ENCODE measurements around the gene ANKS1B.

DNA sequence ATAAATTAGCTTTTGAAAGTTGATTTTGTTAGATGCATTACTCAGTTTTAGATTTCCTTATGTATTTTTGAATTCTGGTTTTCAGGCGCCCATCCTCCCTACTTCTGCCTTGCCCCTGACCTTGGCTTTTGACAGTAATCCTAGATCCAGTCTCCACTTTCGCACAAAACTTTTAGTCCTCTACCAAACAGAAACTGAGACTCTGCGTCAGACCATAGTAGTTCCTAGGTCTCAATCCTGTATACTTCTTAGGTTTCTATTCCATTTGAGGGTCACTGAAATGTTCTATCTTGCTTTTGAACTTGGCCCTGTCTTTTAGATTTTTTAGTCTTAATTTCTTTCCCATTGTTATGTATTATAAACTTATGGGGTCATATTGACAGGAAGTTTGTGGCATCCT, 645.1 kb downstream of the ANKS1B start:
- no peak for TF ChIP-seq POLR2A (IDR thresholded peaks at IDR 0.05)
- TF ChIP-seq, protein P1, sequence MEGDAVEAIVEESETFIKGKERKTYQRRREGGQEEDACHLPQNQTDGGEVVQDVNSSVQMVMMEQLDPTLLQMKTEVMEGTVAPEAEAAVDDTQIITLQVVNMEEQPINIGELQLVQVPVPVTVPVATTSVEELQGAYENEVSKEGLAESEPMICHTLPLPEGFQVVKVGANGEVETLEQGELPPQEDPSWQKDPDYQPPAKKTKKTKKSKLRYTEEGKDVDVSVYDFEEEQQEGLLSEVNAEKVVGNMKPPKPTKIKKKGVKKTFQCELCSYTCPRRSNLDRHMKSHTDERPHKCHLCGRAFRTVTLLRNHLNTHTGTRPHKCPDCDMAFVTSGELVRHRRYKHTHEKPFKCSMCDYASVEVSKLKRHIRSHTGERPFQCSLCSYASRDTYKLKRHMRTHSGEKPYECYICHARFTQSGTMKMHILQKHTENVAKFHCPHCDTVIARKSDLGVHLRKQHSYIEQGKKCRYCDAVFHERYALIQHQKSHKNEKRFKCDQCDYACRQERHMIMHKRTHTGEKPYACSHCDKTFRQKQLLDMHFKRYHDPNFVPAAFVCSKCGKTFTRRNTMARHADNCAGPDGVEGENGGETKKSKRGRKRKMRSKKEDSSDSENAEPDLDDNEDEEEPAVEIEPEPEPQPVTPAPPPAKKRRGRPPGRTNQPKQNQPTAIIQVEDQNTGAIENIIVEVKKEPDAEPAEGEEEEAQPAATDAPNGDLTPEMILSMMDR (IDR thresholded peaks at IDR 0.05): no peak

Data from thyroid gland (tissue), 4 donors.